Subcutaneous abdominal adipose tissue (tissue), 5 donors: ENCODE results near the gene DYNLL2.
"Not testable (repeated sequence)": the region's sequence is repeated elsewhere in the genome, so short reads cannot be mapped to it uniquely, and the experiment has no call there.

Source experiments
- H3K27ac ChIP-seq: one replicate; pipeline ENCODE4 v1.7.0; 2013; ENCODE audit warnings: low read depth, mild to moderate bottlenecking, inconsistent platforms, low read length, moderate library complexity
- H3K27me3 ChIP-seq, 5 donors: one replicate each; pipeline ENCODE4 v1.7.0; 2013; ENCODE audit warnings: low read length in 5 of 5, inconsistent platforms in 1 of 5; ENCODE audit not compliant: control insufficient read depth in 5 of 5, insufficient read depth in 4 of 5
- H3K36me3 ChIP-seq, 5 donors: one replicate each; pipeline ENCODE4 v1.7.0; 2013; ENCODE audit warnings: low read length in 5 of 5; ENCODE audit not compliant: control insufficient read depth in 5 of 5, insufficient read depth in 5 of 5
- H3K4me1 ChIP-seq, 5 donors: one replicate each; pipeline ENCODE4 v1.7.0; 2013; ENCODE audit warnings: low read length in 5 of 5, mild to moderate bottlenecking in 3 of 5, moderate library complexity in 1 of 5; ENCODE audit not compliant: control insufficient read depth in 5 of 5, insufficient read depth in 5 of 5
- H3K4me3 ChIP-seq, 5 donors: one replicate each; pipeline ENCODE4 v1.7.0; 2013; ENCODE audit warnings: low read length in 5 of 5, low read depth in 1 of 5
- H3K9ac ChIP-seq, 5 donors: one replicate each; pipeline ENCODE4 v1.7.0; 2013; ENCODE audit warnings: low read length in 5 of 5, mild to moderate bottlenecking in 4 of 5, moderate library complexity in 3 of 5
- H3K9me3 ChIP-seq, 5 donors: one replicate each; pipeline ENCODE4 v1.7.0; 2013; ENCODE audit warnings: low read length in 5 of 5; ENCODE audit not compliant: control insufficient read depth in 5 of 5
- donor health status: healthy.
- donor health status: healthy.
- donor health status: healthy.
- donor health status: healthy.
- donor health status: healthy.

The DYNLL2 gene

GRCh38 chr17:58117382-58117781 is 34.2 kb downstream of the DYNLL2 start:
- no peak overlapping the region for H3K27ac ChIP-seq
- H3K9me3 ChIP-seq = no peaks in the 10 kb centered on the region

GRCh38 chr17:58119491-58119890 is 36.3 kb downstream of the DYNLL2 start:
- Histone ChIP-seq H3K27me3 (peaks cover 3 to 13% (median 12%) of the 10 kb centered on the region in 5 donors), H3K4me1 (no peaks in the 10 kb centered on the region), H3K9ac (no peak overlapping the region), H3K4me3 (no peak overlapping the region), H3K27ac (no peak overlapping the region), H3K36me3 (no peaks in the 10 kb centered on the region), H3K9me3 (no peaks in the 10 kb centered on the region)

More at GRCh38 chr17:58117382-58117781, 34.2 kb downstream of the DYNLL2 start:
- Histone ChIP-seq H3K27me3 (peaks cover 3 to 13% (median 12%) of the 10 kb centered on the region in 5 donors), H3K36me3 (no peaks in the 10 kb centered on the region), H3K4me1 (no peaks in the 10 kb centered on the region), H3K9ac (no peak overlapping the region), H3K4me3 (no peak overlapping the region)

- Histone ChIP-seq H3K9ac (no peak overlapping the region), H3K27me3 (peaks cover 2 to 13% (median 10%) of the 10 kb centered on the region in 5 donors), H3K9me3 (no peaks in the 10 kb centered on the region), H3K4me3 (no peak overlapping the region), H3K27ac (no peak overlapping the region), H3K36me3 (no peaks in the 10 kb centered on the region), H3K4me1 (no peaks in the 10 kb centered on the region)
Observed at GRCh38 chr17:58120195-58120822, 37.1 kb downstream of the DYNLL2 start.

- H3K36me3 ChIP-seq = no peaks in the 10 kb centered on the region
- no peaks in the 10 kb centered on the region for H3K4me1 ChIP-seq
- no peak overlapping the region for H3K27ac ChIP-seq
- peaks cover 0 to 7% (median 2%) of the 10 kb centered on the region in 5 donors for H3K27me3 ChIP-seq
- no peak overlapping the region for H3K9ac ChIP-seq
- no peaks in the 10 kb centered on the region for H3K9me3 ChIP-seq
- no peak overlapping the region for H3K4me3 ChIP-seq
Observed at GRCh38 chr17:58121925-58122324, 38.7 kb downstream of the DYNLL2 start.

- Histone ChIP-seq H3K9me3 (no peaks in the 10 kb centered on the region), H3K27ac (no peak overlapping the region), H3K9ac (no peak overlapping the region), H3K36me3 (no peaks in the 10 kb centered on the region), H3K4me3 (no peak overlapping the region), H3K27me3 (peaks cover 2 to 4% (median 4%) of the 10 kb centered on the region in 5 donors), H3K4me1 (no peaks in the 10 kb centered on the region)
Observed at GRCh38 chr17:58127846-58128245, 44.6 kb downstream of the DYNLL2 start.

GRCh38 chr17:58132697-58133096 is 49.5 kb downstream of the DYNLL2 start:
- H3K4me1 ChIP-seq, H3K36me3 ChIP-seq, H3K9ac ChIP-seq, H3K27ac ChIP-seq, H3K4me3 ChIP-seq: not testable (repeated sequence)
- Histone ChIP-seq H3K27me3 (peaks cover 0 to 17% (median 8%) of the 10 kb centered on the region in 5 donors), H3K9me3 (peaks cover 0 to 14% (median 5%) of the 10 kb centered on the region in 5 donors)

GRCh38 chr17:58136669-58137279 is 53.6 kb downstream of the DYNLL2 start:
- Histone ChIP-seq H3K27ac (no peak overlapping the region), H3K36me3 (no peaks in the 10 kb centered on the region), H3K4me3 (no peak overlapping the region), H3K9ac (no peak overlapping the region), H3K9me3 (peaks cover 0 to 14% (median 5%) of the 10 kb centered on the region in 5 donors), H3K27me3 (peaks cover 0 to 13% (median 4%) of the 10 kb centered on the region in 5 donors), H3K4me1 (no peaks in the 10 kb centered on the region)

GRCh38 chr17:58141505-58141904 is 58.3 kb downstream of the DYNLL2 start:
- Histone ChIP-seq H3K27ac (no peak overlapping the region), H3K4me1 (no peaks in the 10 kb centered on the region), H3K9me3 (peaks cover 8 to 30% (median 20%) of the 10 kb centered on the region in 5 donors), H3K36me3 (no peaks in the 10 kb centered on the region), H3K4me3 (no peak overlapping the region), H3K27me3 (peaks cover 0 to 4% (median 3%) of the 10 kb centered on the region in 5 donors), H3K9ac (no peak overlapping the region)

- H3K36me3 ChIP-seq, H3K27me3 ChIP-seq, H3K27ac ChIP-seq, H3K9ac ChIP-seq, H3K4me1 ChIP-seq, H3K4me3 ChIP-seq: not testable (repeated sequence)
- H3K9me3 ChIP-seq = peaks cover 10 to 31% (median 20%) of the 10 kb centered on the region in 5 donors
Observed at GRCh38 chr17:58143335-58143734, 60.1 kb downstream of the DYNLL2 start.

- Histone ChIP-seq H3K27me3 (peaks cover 0 to 8% (median 0%) of the 10 kb centered on the region in 5 donors), H3K4me1 (no peaks in the 10 kb centered on the region), H3K36me3 (no peaks in the 10 kb centered on the region), H3K4me3 (no peak overlapping the region), H3K9me3 (peaks cover 10 to 31% (median 20%) of the 10 kb centered on the region in 5 donors), H3K9ac (no peak overlapping the region), H3K27ac (no peak overlapping the region)
Observed at GRCh38 chr17:58144801-58145200, 61.6 kb downstream of the DYNLL2 start.
